Measurements from ENCODE around the gene UNC119. TPM values are rescaled to one million over a fixed set of nuclear protein-coding genes. Genes with fewer than 3 reads are reported as not detected.

UNC119 gene
- 10 to 100 TPM; 45.3 to 53.8 TPM for total RNA-seq

DNA sequence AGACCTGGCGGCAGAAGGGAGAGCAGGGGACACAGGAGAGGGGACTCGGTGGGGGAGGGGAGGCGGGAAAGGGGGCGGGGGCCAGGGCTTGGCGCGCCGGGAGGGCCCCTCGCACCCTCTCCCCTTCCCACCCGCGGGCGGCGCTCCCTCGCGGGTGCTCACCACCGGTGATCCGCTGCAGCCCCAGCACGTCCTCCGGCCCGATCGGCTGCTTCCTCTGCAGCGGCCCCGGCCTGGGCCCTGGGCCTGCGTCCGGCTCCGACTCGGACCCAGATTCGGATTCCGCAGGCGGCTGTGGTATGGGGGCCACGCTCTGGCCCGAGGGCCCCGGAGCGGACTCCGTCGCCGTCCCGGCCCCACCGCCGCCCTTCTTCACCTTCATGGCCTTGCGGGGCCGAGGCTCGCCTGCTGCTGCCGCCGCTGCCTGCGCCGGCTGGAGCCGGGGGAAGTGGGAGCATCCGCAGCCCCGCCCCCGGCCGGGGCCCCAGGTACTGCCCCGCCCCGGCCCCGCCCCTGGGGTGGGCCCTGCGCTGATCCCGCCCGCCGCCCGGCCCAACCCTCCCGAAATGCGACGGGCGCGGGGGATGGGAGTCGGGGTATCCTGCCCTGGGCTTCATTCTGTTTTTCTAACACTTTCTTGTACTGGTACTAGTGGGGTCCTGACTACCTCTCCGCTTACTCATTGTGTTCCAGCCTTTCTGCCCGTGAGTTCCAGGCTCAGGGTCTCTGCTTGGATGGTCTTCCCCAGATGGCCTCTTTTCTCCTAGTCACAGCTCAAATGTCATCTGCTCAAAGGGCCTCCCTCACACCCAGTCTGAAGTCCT is at the start of gene UNC119:
Gene UNC119, minus strand, starts transcription at position 449 of the 824 bp plus-strand sequence. Its CDS starts 67 bp downstream, at position 382.
- no peaks in the 10 kb centered on the region for H3K27me3 Mint-ChIP-seq (ENCODE audit: low read depth)
- DNase-seq (peak; percentile 81 to 89), ATAC-seq (replicated peaks in 1 of 2) (peak; percentile 86 to 88)
- no peak within 1 kb of the TSS for H3K27ac Mint-ChIP-seq
- peaks cover 4 to 21% of the 10 kb centered on the region in 2 donors for H3K36me3 Mint-ChIP-seq (ENCODE audit: insufficient read depth in 2 of 2)
- no peaks in the 10 kb centered on the region for H3K9me3 Mint-ChIP-seq
- H3K4me3 Mint-ChIP-seq = peak within 1 kb of the TSS; percentile 85 to 97
- peaks cover 55% of the 10 kb centered on the region for H3K4me1 Mint-ChIP-seq (ENCODE audit: low read depth)

DNA sequence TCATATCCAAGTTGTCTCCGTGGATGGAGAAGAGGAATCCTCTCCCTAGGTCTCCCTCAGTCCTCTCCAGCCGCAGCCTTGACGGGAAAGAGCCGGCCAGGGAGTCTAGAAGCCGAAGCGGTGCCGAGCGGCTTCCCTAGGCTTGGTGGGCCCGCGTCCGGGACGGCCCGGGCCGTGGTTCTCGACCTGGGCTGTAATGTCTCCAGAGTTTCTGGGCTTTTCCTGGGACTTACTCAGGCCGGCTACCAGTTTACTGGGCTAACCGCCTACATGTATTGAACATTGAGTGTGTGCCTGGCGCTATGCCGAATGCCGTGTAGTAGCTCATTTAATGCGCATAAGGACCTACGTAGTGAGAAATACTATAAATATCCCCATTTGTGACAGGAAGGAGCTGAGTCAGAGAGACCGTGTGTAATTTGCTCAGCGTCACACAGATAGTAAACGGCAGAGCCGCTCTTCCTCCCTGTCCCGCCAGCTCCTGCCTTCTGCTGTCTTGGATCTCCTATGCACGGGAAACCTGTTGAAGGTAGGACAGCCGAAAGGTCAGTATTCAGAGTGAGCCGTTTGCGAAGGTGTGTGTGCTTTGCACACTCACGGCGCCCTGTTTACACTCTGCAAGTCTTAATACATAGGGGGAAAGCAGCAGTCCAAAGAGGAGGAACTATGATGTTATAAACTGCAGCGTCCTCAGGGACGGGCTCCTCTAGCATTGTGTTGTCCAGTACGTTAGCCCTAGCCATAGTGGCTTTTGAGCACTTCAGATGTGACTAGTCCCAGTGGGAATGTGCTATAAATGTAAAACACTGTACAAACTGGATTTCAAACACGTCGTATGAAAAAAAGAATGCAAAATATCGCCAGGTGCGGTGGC is 47.1 kb upstream of the UNC119 start:
- Mint-ChIP-seq H3K27ac (peak overlapping the region; percentile 98), H3K27me3 (ENCODE audit: low read depth) (no peaks in the 10 kb centered on the region), H3K9me3 (no peaks in the 10 kb centered on the region), H3K36me3 (ENCODE audit: insufficient read depth in 2 of 2) (peaks cover 3 to 11% of the 10 kb centered on the region in 2 donors), H3K4me3 (peak overlapping the region; percentile 89 to 93), H3K4me1 (ENCODE audit: low read depth) (peaks cover 24% of the 10 kb centered on the region)
- ATAC-seq (replicated peaks in 1 of 2) (peak; percentile 77 to 80), DNase-seq (peak; percentile 77)

DNA sequence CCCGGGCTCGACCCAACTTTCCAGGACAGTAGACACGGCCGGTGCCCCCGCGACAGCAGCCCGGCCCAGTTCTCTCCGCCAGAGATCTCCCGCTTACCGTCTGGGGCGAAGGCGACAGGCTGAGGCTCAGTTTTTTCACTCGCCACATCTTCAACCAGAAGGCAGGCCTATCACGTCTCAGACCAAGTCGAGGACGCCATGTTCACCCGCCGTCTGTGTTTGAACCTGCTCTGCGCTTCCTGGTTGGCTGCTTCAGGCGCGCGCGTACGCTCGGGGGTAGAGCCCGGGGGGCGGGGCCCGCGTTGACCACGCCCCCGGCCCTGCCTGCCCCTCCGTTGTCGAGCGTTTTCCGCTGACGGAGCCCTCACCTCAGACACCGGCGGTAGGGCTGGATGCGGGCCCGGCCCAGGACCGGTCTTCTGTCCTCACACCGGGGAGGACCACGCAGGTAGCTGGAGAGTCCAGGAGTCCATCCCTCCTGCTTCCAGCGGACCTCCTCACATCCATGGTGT is 46.4 kb upstream of the UNC119 start, which contains the start of gene SPAG5:
Gene SPAG5, minus strand, starts transcription at position 227 of the 512 bp plus-strand sequence. Its CDS starts 79 bp downstream, at position 148.
- H3K36me3 Mint-ChIP-seq (ENCODE audit: insufficient read depth in 2 of 2) = peaks cover 3 to 11% of the 10 kb centered on the region in 2 donors
- H3K27me3 Mint-ChIP-seq (ENCODE audit: low read depth) = no peaks in the 10 kb centered on the region
- ATAC-seq (replicated peaks in 1 of 2) = peak; percentile 91 to 92
- no peaks in the 10 kb centered on the region for H3K9me3 Mint-ChIP-seq
- peak within 1 kb of the TSS; percentile 98 for H3K27ac Mint-ChIP-seq
- peaks cover 24% of the 10 kb centered on the region for H3K4me1 Mint-ChIP-seq (ENCODE audit: low read depth)
- peak; percentile 96 to 99 for DNase-seq
- H3K4me3 Mint-ChIP-seq = peak within 1 kb of the TSS; percentile 89 to 93

DNA sequence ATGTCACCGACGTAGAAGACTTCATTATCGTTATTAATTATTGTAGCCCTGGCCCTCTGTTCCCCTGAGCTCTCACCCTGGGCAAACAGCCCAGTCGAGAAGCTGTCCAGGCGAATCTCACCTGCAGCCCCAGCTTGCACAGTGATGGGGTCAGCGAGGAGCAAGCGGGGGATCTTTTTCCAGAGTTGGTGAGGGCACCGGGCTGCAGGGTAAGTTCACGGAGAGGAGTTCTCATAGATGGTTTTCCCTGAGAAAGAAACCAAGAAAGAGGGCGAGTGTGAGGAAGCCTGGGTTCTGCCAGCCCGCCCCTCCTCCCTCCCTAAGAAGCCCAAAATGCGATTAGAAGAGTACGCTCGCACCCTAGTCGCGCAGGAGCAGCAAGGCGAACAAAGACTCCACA is 46.0 kb upstream of the UNC119 start:
- H3K27me3 Mint-ChIP-seq (ENCODE audit: low read depth) = no peaks in the 10 kb centered on the region
- peak in 1 of 2 donors; percentile 1 for ATAC-seq (replicated peaks in 1 of 2)
- H3K4me1 Mint-ChIP-seq (ENCODE audit: low read depth) = peaks cover 24% of the 10 kb centered on the region
- peak overlapping the region; percentile 85 for H3K27ac Mint-ChIP-seq
- no peak for DNase-seq
- H3K9me3 Mint-ChIP-seq = no peaks in the 10 kb centered on the region
- H3K36me3 Mint-ChIP-seq (ENCODE audit: insufficient read depth in 2 of 2) = peaks cover 3 to 13% of the 10 kb centered on the region in 2 donors
- H3K4me3 Mint-ChIP-seq = peak overlapping the region; percentile 89 to 93

DNA sequence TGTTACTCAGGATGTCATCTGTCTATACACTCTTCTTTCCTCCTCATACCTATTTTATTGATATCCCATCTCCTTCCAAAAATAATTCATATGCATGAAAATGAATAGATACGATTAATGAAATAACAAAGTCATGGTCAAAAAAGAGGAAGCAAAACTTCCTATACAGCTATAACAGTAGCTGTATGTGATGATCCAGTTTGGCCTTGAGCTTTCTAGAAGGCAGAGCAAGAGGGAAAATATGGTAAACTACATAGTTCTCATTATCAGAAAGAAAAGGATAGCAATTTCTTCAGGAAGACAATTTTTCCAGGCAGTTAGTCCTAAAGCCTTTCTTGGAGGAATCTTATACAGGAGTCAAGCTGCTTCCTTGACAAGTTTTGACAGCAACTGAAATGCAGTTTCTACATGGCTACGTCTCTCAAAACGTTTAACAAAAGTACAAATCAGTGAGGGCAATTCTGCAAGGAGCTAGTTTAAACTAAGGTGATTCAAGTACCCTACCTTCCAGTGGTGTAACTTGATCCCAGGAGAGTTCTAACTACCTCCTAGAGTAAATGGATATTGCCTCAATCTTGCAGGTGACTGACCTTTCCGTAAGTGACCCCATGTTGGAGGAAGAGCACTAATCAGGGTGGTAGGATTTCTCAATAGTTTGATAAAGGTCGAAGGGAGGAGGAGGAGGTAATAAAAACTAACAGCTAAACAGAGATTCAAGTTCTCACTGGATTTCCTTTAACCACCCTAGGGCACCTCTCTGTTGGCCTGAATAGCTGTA is 45.4 kb upstream of the UNC119 start:
- H3K36me3 Mint-ChIP-seq (ENCODE audit: insufficient read depth in 2 of 2) = peaks cover 3 to 19% of the 10 kb centered on the region in 2 donors
- peak overlapping the region; percentile 85 for H3K27ac Mint-ChIP-seq
- DNase-seq = no peak
- peaks cover 24% of the 10 kb centered on the region for H3K4me1 Mint-ChIP-seq (ENCODE audit: low read depth)
- H3K9me3 Mint-ChIP-seq = no peaks in the 10 kb centered on the region
- ATAC-seq (replicated peaks in 1 of 2) = no peak
- H3K27me3 Mint-ChIP-seq (ENCODE audit: low read depth) = no peaks in the 10 kb centered on the region
- H3K4me3 Mint-ChIP-seq = peak overlapping the region; percentile 89 to 93

DNA sequence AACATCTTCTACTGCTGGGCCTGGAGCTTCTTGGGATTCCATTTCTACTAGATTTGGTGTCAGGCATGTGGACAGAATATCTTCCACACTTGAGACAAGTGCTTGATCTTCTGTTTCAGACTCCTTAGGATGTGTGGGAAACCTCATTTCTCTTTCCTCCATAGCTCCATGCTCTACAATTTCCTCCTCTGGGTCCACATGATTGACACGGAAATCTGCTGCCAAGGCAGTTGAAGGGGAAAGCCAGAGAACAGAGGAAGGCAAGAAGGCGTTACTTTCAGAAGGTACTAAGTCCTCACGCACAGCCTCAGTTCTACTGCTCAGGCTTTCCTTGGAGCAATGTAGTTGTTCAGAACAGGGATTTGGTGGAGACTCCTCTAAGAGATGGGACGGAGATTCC is 39.8 kb upstream of the UNC119 start:
- Mint-ChIP-seq H3K27me3 (ENCODE audit: low read depth) (no peaks in the 10 kb centered on the region), H3K27ac (no peak overlapping the region), H3K4me3 (no peak overlapping the region), H3K4me1 (ENCODE audit: low read depth) (peaks cover 7% of the 10 kb centered on the region), H3K36me3 (ENCODE audit: insufficient read depth in 2 of 2) (peaks cover 3 to 32% of the 10 kb centered on the region in 2 donors), H3K9me3 (no peaks in the 10 kb centered on the region)
- ATAC-seq (replicated peaks in 1 of 2) = no peak
- DNase-seq = no peak

DNA sequence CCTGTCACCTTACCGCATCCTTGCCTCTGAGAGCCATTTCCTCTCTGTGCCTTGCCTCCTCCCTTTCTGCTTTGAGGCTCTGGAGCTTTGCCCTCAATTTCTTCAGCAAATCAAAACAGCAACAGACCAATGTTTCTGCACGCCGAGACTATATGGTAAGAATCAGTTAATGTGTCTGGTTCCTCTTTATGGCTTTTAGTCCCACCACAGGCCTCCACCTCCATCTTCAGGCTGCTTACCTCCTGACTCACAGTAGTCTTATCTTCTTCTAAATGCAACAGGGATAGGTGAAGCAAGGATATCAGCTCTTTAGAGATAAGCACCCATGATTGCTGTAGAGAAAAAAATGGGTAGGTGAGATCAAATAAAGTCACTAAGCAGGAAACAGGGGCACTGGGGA is 33.4 kb upstream of the UNC119 start:
- H3K27ac Mint-ChIP-seq = no peak overlapping the region
- peaks cover 5 to 28% of the 10 kb centered on the region in 2 donors for H3K36me3 Mint-ChIP-seq (ENCODE audit: insufficient read depth in 2 of 2)
- ATAC-seq (replicated peaks in 1 of 2) = no peak
- H3K4me1 Mint-ChIP-seq (ENCODE audit: low read depth) = peaks cover 1% of the 10 kb centered on the region
- no peak overlapping the region for H3K4me3 Mint-ChIP-seq
- no peaks in the 10 kb centered on the region for H3K27me3 Mint-ChIP-seq (ENCODE audit: low read depth)
- no peaks in the 10 kb centered on the region for H3K9me3 Mint-ChIP-seq
- no peak for DNase-seq

DNA sequence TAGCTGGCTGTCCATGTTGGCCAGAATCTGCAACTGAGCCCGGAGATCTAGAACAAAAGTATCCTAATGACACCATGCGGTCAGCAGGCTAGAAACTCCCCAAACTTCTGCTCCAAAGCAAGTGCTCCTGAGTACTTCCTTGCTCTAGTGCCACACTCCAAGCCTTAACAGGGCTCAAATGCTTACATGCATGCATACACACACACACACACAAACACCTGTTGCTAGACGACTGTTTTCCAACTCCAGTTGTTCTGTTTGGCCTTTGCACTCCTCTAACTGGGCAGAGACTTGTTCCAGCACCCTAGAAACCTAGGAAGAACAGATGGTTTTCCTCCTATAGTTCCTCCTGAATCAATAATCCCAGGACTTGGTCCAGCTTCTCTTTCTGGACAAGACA is 32.0 kb upstream of the UNC119 start:
- ATAC-seq (replicated peaks in 1 of 2) (no peak), DNase-seq (no peak)
- Mint-ChIP-seq H3K9me3 (no peaks in the 10 kb centered on the region), H3K27ac (no peak overlapping the region), H3K4me1 (ENCODE audit: low read depth) (peaks cover 15% of the 10 kb centered on the region), H3K4me3 (no peak overlapping the region), H3K36me3 (ENCODE audit: insufficient read depth in 2 of 2) (peaks cover 6 to 38% of the 10 kb centered on the region in 2 donors), H3K27me3 (ENCODE audit: low read depth) (no peaks in the 10 kb centered on the region)

DNA sequence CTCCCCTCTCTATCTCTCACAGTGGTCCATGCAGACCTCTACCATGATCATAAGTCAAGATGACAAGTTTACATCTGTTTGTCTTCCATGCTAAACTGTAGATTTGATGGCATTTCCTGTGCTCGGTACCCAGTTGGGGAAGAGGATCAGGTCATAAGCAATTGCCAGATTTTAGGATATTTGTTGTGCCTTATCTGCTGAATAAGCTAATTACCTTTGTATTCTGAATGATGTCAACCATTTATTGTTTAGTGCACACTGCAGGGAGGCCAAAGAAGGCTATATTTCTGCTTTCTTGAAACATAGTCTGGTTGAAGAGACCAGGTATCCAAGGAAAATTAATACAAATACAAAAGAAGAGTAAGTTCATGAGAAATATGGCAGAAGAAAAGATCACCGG is 30.1 kb upstream of the UNC119 start:
- H3K9me3 Mint-ChIP-seq = no peaks in the 10 kb centered on the region
- DNase-seq (no peak), ATAC-seq (replicated peaks in 1 of 2) (no peak)
- no peaks in the 10 kb centered on the region for H3K27me3 Mint-ChIP-seq (ENCODE audit: low read depth)
- peaks cover 10 to 35% of the 10 kb centered on the region in 2 donors for H3K36me3 Mint-ChIP-seq (ENCODE audit: insufficient read depth in 2 of 2)
- H3K4me3 Mint-ChIP-seq = no peak overlapping the region
- peaks cover 28% of the 10 kb centered on the region for H3K4me1 Mint-ChIP-seq (ENCODE audit: low read depth)
- H3K27ac Mint-ChIP-seq = no peak overlapping the region

DNA sequence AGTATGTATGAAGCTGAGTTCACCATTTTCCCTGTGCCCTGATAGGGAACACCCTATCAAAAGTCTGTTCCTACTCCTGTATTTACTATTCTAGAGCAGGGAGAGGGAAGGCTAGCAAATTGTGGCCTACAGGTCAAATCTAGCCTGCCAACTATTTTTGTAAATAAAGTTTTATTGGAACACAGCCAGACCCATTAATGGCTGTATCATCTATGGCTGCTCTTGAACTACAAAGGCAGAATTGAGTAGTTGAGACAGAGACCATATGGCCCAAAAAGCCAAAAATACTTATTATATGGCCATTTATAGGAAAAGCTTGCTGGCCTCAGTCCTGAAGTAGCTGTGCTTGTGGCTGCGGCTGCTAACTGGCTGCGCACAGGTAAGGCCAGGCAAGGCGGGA is 28.5 kb upstream of the UNC119 start:
- Mint-ChIP-seq H3K27ac (no peak overlapping the region), H3K27me3 (ENCODE audit: low read depth) (no peaks in the 10 kb centered on the region), H3K9me3 (no peaks in the 10 kb centered on the region), H3K4me3 (no peak overlapping the region), H3K4me1 (ENCODE audit: low read depth) (peaks cover 41% of the 10 kb centered on the region), H3K36me3 (ENCODE audit: insufficient read depth in 2 of 2) (peaks cover 11 to 39% of the 10 kb centered on the region in 2 donors)
- ATAC-seq (replicated peaks in 1 of 2) = no peak
- no peak for DNase-seq

DNA sequence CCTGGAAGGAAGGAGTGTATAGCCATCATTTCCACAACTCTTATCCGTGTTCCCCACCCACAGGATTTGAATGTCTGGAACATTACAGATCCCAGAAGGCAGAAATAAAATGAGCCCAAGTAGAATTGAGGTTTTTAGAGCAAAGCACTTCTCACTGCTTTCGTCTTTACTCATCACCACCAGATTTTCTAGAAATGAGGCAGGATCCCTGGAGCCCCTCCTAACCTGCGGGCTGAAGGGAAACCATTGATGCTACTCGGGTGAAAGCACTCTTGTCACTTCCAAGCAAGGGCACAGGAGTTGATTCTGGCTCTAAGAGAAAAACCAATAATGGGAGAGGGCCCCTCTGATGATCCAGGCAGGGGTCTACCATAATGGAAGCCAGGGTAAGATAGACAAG is 27.1 kb upstream of the UNC119 start:
- DNase-seq = peak; percentile 63 to 74
- ATAC-seq (replicated peaks in 1 of 2) = peak; percentile 53 to 65
- Mint-ChIP-seq H3K4me1 (ENCODE audit: low read depth) (peaks cover 43% of the 10 kb centered on the region), H3K4me3 (peak overlapping the region; percentile 40 to 69), H3K36me3 (ENCODE audit: insufficient read depth in 2 of 2) (peaks cover 9 to 36% of the 10 kb centered on the region in 2 donors), H3K9me3 (no peaks in the 10 kb centered on the region), H3K27me3 (ENCODE audit: low read depth) (no peaks in the 10 kb centered on the region), H3K27ac (peak overlapping the region; percentile 30)

All from activated T-cell treated with anti-CD3 and anti-CD28 coated beads, Interleukin-2, amount 50 U/mL, for 72 hours (primary cell).